Activated CD8-positive, alpha-beta memory T cell treated with anti-CD3 and anti-CD28 coated beads, Interleukin-2, amount 50 U/mL, for 24 hours (primary cell): ENCODE measurements around the gene PSTPIP1.

Experiments
- DNase-seq: peaks from one replicate; pipeline ENCODE4 v3.0.0-alpha.2; 2020; ENCODE audit errors: extremely low read depth

PSTPIP1 gene

DNA sequence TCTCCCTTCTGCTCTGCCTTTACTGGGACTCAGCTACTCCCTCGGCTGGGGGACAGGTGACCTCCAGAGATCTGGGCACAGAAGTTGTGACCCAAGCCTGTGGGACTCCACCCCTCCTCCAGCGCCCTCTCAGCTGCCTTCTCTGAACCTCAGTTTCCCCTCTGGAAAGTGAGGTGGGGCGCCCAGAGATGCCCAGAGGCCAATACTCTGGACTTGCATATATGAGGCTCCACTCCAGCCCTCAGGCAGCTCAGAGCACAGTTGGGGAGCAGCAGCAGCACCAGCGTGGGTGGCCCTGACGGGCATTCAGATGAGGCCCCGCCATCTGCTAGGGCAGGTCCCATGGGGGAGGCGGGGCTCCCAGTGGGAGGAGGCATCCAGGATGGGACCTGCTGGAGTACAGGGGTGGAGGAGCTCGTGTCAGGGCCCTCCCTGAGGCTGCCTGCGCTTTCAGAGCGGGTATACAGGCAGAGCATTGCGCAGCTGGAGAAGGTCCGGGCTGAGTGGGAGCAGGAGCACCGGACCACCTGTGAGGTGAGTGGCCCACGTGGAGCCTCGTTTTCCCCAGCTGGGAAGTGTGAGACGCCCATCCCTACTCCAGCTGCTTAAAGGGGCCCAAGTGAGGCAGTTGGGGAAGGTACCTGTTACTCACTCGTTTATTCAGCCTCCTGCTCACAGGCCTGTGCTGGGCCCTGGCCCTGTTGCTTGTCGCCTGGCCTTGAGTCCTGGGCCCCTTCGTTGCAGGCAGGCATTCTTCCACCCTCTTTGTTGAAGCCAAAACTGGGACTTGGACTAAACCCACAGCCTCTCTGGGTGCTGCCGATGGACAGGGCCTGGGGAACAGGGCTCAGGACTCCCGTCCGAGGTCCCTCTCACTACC is 35.4 kb downstream of the PSTPIP1 start:
- DNase-seq: no peak

DNA sequence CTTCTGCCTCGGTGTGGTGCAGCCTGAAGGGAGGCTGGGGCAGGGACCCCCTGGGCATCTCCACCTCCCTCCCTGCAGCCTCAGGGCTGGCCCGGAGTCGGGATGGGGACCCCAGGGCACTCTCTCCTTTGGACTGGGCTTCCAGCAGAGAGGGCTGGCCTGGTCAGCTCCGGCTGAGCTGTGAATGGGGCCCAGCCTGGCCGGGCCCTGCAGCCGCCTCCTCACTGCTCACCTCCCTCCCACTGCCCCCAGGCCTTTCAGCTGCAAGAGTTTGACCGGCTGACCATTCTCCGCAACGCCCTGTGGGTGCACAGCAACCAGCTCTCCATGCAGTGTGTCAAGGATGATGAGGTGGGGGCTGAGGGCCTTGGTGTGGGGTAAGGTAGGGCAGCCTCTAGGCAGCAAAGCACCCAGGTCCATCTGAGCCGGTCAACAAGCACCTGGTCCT is 36.0 kb downstream of the PSTPIP1 start:
- no peak for DNase-seq

- DNase-seq: no peak
Measured at GRCh38 chr15:77031376-77032050, 36.6 kb downstream of the PSTPIP1 start.

- no peak for DNase-seq
Measured at GRCh38 chr15:77032052-77032646, 37.2 kb downstream of the PSTPIP1 start.

DNA sequence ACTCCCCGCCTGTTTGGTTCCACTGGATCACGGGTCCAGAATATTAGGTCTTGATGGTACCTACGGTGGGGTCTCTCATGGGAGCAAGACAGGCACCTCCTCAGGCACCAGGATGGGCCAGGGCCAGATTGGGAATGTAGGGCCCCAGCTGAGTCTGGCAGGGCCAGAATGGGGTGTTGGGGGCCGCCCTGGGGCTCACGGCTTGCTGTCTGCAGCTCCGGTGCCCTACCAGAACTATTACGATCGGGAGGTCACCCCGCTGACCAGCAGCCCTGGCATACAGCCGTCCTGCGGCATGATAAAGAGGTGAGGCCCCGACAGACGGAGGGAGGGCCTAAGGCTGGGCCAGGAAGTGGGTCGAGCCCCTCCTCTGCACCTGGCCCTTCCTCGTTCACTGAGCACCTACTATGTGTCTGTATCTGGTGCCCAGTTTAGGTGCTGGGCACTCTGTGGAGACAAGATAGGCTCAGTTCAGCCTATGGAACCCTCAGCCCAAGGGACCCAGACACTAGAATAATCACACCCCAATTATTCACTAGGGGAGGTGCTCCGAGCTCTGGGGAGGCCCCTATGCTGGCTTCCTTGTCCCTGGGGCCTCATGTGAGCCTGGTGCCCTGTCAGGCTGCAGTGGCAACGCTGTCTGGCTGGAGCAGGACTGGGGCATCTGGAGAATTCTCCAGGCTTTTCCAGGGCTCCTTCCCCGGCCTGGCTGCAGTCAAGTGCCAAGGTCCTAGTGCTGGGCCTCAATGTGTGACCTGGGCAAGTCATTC is 37.9 kb downstream of the PSTPIP1 start:
- no peak for DNase-seq

DNA sequence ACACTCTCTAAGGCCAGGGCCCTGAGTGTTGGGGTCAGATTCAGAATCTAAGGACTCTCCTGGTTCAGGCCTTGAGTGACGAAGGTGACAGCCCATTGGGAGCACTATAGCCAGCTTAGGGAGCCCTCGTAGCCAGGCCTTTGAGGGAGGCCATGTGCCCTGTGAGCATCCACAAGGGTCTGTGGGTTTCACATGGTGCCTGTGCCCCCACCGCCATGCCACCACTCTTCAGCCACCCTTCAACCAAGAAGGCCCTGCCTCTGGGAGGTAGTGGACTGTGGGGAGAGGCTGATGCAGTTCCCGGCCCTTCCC is 38.4 kb downstream of the PSTPIP1 start:
- no peak for DNase-seq

DNA sequence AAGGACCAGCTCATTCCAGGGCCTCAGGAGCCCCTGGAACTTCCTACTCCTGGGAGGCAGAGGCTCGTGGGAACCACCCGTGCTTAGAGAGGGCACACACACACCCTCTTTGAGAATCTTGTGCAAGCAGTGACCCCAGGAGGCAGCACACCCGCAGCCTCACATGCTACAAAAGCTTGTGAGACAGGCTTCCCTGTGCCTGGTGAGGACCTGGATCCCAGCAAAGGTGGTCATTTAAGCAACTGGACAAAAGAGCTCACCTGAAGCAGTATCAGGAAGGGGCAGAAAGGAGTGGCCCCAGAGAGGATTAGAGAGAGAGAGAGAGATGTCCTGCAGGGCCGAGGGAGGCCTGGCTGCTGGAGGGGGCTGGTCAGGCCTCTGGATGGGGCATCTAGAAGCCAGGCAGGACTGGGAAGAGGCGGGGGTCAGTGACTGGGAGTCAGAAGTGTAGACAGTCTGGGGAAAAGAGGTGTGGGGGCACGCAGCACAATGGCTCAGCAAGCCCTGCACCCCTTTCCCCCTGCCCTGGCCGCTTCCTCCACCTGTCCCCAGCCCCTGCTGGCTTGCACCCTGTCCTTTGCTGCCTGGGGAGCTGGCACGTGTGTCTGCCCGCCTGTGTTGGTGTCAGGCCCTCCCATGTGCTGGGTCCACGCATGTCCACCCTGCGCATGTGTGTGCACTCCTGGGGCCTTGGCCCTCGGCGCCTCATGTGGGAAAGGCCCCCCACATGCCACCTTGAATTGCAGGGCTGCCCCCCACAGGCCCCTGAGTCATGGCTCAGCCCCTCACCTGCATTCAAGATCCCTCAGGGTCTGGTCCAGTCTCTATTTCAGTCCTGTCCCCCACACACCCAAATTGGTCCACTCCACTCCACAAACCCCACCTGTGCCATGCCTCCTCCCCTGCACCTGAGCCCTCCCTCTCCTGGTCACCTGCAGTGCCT is 39.1 kb downstream of the PSTPIP1 start:
- no peak for DNase-seq

DNA sequence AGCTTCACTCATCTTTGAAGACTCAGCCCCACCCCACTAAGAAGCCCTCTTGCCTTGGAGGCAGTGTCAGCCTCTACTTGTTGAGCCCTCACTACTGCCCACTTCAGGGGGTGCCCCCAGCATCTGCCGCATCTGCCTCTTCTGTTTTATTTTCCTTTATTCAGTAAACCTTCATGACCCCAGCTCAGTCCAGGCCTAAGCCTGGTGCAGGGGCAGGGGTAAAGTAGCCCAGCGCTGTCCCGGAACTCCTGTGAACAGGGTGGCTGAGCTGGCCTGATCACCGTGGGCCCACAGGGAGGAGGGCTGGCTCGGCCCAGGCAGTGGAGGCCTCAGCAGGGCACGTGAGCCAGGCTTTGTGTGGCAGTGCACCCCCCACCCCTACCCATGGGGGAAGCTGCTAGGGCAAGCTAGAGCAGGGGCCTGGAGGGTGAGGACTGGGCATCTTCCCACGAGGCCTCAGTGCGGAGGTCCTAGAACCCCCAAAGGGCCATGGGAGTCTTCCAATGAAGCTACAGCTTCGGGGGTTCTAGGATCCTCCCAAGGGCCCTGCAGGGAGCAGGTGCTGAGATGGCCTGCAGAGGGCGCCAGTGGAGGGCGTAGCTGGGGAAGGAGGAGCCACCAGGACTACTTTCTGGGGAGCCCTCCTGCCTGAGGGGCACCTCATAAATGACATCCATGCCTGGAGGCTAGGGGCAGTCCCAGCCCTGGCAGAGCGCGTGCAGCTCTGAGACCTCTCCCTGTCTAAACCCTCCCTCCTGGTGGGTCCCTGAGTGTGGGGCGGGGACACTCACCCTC is 40.0 kb downstream of the PSTPIP1 start:
- no peak for DNase-seq

DNA sequence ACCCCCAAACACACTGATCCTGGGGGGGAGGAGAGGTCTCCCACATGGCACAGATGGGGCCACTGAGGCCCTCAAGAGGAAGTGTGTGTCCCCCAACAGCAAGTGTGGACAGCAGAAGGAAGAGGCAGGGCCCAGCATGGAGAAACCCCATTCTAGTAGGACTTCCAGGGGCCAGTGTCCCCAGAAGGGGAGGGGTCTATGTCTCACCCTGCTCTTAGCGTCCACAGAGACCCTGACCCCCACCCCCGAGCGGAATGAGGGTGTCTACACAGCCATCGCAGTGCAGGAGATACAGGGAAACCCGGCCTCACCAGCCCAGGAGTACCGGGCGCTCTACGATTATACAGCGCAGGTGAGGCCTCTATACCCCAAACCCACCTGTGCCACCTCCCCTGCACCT is 40.7 kb downstream of the PSTPIP1 start:
- no peak for DNase-seq

- DNase-seq: no peak
Measured at GRCh38 chr15:77035999-77036471, 41.1 kb downstream of the PSTPIP1 start.

DNA sequence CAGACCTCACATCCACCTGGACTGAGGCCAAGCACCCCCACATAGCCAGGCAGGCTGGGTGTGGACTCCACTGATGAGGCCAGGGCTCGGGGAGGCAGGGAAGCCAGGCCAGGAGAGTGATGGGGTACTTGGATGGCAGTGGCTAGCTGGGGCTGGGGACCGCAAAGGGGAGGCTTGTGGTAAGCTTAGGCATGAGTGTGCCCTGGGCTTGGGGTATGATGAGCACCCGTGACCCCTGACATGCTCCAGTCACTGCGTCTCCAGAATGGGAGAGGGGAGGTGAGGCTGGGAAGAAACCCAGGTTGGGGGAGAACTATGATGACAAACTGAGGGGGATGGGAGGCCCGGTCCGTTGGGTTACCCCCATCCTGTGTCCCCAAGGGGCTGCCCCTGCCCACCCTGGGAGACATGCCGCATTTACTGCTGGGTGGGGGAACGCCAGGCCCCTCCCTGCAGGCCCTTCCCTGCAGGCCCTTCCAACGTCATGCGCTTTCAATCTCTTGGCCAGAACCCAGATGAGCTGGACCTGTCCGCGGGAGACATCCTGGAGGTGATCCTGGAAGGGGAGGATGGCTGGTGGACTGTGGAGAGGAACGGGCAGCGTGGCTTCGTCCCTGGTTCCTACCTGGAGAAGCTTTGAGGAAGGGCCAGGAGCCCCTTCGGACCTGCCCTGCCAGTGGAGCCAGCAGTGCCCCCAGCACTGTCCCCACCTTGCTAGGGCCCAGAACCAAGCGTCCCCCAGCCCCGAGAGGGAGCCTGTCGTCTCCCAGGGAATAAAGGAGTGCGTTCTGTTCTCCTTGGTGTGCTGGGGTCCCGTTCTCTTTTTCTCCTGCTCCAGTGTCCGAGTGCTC is 41.8 kb downstream of the PSTPIP1 start:
- DNase-seq: no peak

- no peak for DNase-seq
Measured at GRCh38 chr15:77037388-77038209, 42.7 kb downstream of the PSTPIP1 start.

GRCh38 chr15:77038312-77039216 is 43.6 kb downstream of the PSTPIP1 start:
- no peak for DNase-seq

DNA sequence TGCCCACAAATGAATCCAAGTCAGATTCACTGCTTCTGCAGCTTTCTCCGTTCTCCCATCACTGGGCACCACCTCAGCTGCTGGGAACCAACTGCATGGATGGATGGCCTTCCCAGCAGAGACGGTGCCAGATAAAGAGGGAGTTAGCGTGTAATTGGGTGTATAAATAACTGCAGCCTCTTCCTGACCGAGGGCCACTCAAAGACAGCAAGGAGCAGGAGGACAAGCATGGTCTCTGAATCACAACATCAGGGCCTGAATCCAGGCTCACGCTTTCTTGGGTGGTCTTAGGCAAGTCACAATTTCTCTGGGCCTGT is 44.2 kb downstream of the PSTPIP1 start:
- no peak for DNase-seq

- no peak for DNase-seq
Measured at GRCh38 chr15:77039848-77040247, 44.9 kb downstream of the PSTPIP1 start.

DNA sequence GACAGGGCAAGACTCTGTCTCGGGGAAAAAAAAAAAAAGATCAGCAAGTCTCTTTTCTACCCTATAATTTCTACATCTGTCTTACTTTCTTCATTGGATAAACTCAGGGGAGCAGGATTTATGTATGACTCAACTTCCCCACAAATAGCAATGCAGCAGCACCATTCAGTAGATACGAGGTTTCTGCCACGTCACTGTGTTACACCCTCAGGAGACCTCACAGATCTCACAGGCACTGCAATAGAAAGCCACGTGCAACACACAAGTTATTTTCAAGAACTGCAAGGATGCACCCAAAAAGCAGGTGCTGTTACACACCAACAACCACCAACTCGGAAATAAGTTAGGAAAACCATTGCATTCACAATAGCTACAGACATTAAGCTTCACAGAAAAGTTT is 45.7 kb downstream of the PSTPIP1 start:
- no peak for DNase-seq

DNA sequence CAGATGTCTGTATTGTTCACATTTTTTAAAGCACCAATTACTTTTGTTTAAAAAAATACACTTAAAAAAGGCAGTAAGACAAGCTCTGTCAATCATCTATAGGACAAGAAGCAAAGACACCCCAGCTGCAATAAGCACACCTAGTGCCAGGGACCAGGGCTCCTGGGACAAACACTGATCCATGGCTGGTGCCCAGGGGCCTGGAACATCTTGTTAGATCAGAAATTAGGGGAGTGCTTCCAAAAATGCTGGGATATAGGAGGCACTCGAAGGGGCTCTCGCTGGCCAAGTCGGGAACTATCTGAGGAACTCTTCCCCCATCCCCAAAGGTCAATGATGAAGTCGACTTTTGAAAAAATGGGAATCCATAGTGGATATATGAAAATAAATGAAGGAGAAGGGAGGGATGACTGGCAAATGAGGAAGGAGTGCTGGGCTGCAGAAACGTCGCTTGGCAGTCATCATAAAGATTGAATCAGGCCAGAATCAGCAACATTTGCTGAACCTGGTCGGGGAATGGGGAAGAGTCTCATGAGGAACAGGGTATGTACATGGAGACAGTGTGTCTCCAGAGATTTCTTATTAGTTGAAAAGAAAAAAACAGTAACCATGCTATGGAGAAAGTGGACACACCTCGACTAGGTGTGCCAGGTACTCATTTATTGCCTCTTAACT is 47.5 kb downstream of the PSTPIP1 start:
- no peak for DNase-seq
